Left cardiac atrium (tissue), 4 donors: Measurements from ENCODE around the gene FOXO6. TPM values are rescaled to one million over a fixed set of nuclear protein-coding genes. Genes with fewer than 3 reads are reported as not detected.
A peak's percentile ranks its signal among the peaks of the same experiment; 100 is the strongest.

Experiments used
- ATAC-seq, 2 donors: fragments of 200-7000 bp; cut with Tn5 transposase; one replicate each; pipeline ENCODE4 v1.9.1; 2020; ENCODE audit warnings: mild to moderate bottlenecking in 2 of 2, moderate library complexity in 2 of 2
- DNase-seq: peaks from one replicate; pipeline ENCODE4 v3.0.0-alpha.2; 2020
- intact Hi-C, 2 donors: fragments of 100-400 bp; cut with DNase I; formaldehyde crosslinking; loops; one replicate each; pipeline versions ENCODE4 v1.14.1 to v1.15.1; 2022 to 2023
- total RNA-seq, 2 donors: library from RNA; stranded (reverse); fragmentation: NEBNext Ultra II Directional; extraction: Animal tissue kit (Norgen Biotek cat#: 25700); gene quantifications; one replicate each; pipeline ENCODE4 v1.2.1, GENCODE V29; 2021
- donor health status: DM: no; HTN: yes; CAD: no.
- donor health status: DM: no; HTN: yes; CAD: no; lungs with severe emphysema.
- donor health status: DM: yes; HTN: yes; CAD: no.
- donor health status: Dilated cardiomyopathy.

FOXO6 gene
- total RNA-seq, 2 donors from 2014 or later: 1.8 to 2.9 TPM

GRCh38 chr1:41378222-41378621 lies 17.0 kb downstream of the FOXO6 start:
- ATAC-seq: no peak
- no peak for DNase-seq
- intact Hi-C loops: no loop called here

DNA sequence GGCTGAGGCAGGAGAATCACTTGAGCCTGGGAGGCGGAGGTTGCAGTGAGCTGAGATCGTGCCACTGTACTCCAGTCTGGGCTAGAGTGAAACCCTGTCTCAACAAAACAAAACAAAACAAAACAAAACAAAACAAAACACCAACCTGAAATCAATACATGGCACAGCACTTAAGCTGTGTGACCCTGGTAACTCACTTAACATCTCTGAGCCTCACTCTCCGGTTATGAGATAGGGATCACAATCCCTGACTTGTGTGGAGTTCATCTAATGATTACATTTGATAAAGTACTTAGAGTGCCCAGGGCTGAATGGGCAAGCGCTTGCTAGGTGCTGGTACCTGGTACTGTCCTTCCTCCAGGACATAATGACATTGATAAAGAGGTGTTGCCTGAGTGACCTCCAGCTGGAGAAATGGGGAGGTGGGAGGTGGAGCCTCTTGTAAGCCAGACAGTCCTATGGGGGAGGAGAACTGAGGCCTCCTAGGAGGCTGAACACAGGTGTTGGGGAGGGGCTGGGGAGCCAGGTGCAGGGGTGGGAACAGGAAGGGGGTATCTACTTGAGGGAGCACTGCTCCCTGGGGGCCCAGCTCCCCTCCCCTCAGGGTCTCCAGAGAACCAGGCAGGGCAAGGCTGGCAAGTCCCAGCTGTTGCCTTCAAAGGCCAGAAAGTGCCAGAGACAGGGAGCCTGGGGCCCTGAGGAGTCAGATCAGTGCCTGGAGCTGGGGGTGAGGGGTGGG lies 17.9 kb downstream of the FOXO6 start:
- intact Hi-C loops: no loop called here

DNA sequence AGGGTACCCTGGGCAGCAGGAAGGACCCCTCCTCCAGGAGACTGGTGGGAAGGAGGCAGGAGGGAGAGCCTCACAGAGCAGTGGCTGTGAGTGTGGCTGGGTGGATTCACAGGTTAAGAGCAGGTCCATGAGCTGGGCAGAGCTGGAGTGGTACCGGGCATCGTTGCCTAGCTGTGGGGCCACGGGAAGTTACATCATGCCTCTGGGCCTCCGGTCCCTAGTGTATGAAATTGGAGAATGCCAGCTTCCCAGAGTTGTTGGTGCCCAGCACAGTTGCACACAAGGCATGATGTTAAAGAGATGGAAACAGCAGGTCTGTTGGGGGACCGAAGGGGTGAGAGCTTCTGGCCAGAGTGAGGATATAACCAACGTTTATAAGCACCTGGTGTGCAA lies 18.5 kb downstream of the FOXO6 start:
- no peak for DNase-seq
- intact Hi-C loops: no loop called here
- ATAC-seq: no peak

More for the DNA sequence above, 17.9 kb downstream of the FOXO6 start:
- ATAC-seq (no peak), DNase-seq (no peak)

GRCh38 chr1:41380195-41380594 lies 19.0 kb downstream of the FOXO6 start:
- no peak for DNase-seq
- ATAC-seq: no peak
- intact Hi-C loops: no loop called here

DNA sequence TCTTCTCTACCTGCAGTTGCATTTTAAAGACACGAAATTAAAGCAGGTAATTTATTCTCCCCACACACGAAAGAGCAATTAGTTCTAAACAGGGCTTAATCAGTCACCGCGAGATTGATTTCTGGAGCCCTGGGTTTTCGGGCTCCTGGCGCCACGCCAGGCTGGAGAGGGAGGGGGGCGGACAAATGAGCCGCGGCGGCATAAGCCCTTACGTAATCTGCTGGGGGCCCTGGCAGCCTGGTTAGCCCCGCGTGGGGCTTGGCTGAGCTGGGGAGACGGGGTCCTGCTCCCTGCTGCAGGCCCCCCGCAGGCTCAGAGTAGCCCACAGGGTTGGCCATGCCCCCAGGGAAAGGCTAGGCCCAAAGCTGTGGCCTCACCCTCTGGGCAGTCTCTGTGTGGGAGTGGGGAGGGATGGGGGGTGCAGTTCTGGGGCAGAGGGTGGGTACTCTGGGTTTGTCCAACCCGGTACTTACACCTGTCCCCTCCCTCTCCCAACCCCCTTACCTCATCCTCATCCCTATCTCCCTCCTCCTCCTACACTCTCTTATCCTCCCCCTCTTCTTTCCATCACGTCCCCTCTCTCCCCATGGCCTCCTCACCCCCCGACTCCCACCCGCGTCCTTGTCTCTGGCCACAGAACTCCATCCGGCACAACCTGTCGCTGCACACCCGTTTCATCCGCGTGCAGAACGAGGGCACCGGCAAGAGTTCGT lies 19.9 kb downstream of the FOXO6 start:
- ATAC-seq (peak; percentile 36 to 44), DNase-seq (peak; percentile 70)
- intact Hi-C loops: no loop called here

GRCh38 chr1:41381692-41382479 lies 20.7 kb downstream of the FOXO6 start:
- DNase-seq (peak; percentile 72), ATAC-seq (peak; percentile 43 to 58)
- intact Hi-C loops: no loop called here

DNA sequence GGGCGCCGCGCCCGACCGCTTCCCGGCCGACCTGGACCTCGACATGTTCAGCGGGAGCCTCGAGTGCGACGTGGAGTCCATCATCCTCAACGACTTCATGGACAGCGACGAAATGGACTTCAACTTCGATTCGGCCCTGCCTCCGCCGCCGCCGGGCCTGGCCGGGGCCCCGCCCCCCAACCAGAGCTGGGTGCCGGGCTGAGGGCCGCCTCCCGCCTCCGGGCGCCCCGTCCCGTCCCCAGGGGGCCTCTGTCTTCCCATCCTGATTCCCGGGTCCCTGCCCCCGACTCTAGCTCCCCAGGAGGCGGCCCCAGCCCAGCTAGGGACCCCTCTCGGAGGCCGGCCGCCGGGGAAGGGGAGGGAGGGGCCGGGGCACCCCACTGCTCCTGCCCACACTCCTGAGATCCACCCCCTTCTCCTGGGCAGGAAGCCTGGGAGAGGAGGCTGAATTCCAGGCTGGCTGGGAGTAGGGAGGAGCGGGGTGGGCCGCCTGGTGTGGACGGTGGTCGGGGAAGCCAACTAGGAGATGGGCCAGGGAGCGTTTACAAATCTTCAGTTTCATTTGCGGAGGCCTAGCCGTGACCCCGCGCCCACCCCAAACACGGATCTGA lies 21.4 kb downstream of the FOXO6 start:
- intact Hi-C loops: no loop called here
- DNase-seq: peak; percentile 73
- peak; percentile 60 to 71 for ATAC-seq

DNA sequence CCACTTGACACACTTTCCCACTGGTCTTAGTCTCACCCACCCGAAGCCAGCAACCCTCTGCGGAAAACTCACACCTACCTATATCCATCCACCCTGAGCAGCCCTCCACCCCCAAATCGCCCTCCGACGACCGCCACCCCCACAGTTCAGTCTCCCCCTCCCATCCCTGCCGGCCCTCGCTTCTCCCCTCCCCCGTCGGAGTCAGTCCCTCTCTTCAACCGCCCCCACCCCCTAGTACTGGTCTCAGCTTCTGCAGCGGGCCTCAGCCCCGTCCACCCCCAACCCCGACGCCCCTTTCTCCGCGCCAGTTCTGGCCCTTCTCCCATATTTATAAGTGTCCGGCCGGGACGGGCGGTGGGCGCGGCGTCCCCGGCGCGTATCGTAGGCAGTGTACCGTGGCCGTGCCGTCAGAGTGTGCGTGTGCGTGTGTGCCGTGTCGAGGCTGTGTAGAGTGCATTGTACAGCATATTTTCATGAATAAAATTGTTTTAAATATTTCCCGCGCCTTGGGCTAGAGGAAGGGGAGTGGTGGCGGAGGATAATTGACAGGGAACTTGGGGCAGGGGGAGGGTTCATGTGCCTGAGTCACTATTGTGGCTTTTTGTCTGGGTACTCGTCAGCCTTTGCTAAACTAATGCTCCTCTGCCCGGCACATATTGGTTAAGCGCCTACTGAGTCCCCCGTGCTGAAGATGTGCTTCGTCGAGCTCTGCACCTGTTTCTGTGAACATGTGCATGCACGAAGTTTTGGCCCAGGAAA lies 22.0 kb downstream of the FOXO6 start:
- ATAC-seq (peak in 1 of 2 donors; percentile 0), DNase-seq (no peak)
- intact Hi-C loops: no loop called here

DNA sequence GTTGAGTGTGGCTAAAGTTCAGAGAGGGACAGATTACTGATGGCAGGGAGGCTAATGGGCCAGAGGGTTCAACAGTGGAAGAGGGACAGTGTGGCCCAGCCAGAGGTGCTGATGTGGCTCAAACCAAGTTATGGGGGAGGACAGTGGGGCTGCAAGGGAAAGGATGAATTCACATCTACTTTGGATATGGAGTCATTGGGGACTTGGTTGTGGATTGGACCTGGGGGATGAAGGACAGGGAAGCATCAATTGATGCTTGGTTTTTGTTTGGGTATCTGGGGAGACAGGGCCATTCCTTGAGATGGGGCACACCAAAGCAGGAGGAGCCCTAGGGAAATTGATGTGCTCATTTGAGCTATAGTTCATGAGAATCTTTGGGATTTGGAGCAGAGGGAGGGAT lies 23.3 kb downstream of the FOXO6 start:
- ATAC-seq (no peak), DNase-seq (no peak)
- intact Hi-C loops: no loop called here

DNA sequence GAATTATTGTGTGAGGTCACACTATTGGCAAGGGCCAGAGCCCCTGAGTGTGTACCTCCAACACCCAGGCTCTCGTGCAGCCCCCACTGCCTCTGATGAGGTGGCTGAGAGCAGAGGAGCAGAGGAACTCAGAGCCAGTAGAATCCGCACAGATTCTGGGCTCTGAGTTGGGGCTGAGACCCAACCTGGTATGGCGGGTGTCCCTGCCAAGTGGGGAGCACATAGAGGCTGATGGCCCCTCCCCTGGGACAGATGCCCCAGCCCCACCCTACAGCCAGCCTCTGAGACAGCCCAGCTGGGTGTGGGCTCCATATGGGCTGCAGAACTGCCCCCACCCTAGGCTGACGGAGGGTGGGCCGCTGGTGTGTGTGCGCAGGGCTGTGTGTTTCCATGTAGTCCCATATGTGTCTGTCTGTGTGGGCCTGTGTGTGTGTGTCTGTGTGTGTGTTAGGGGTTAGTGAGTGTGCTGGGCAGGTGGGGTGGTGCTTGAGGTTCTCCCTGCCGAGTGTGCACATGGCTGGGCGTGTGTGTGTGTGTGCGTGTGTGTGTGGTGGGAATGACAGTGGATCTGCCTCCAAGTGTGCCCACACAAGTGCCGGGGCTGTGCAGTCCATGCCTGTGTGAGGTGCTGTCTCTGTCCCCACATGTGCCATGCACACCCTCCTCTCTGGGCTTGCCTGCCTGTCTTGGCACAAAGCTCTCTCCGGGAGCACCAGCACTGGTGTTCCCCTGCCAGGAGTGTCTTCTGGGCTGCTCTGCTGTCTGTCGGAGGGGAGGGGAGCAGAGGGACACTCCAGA lies 24.4 kb downstream of the FOXO6 start:
- ATAC-seq (no peak), DNase-seq (no peak)
- intact Hi-C loops: no loop called here

GRCh38 chr1:41386196-41386663 lies 25.0 kb downstream of the FOXO6 start:
- no peak for DNase-seq
- intact Hi-C loops: no loop called here

DNA sequence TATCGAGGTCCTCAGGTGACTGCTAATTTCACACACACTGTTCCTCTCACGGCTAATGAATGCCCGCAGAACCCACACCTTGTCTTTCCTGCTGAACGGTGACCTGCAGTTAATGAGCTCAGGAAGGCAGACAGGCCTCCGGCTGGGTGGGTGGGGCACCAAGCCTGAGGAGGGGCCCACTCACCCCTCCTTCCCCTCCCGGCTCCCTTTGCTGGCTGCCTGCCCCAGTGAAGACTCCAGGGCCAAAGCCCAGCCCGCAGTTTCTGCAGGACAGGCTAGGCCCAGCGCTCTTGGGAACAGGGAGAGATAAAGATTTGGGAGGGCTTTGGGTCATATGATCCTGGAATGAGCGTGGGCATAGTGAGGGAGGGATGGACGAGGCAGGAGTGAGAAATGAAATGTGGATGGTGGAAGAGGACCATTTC lies 26.4 kb downstream of the FOXO6 start:
- ATAC-seq (peak; percentile 88 to 91), DNase-seq (peak; percentile 87)
- intact Hi-C loops: no loop called here

More at GRCh38 chr1:41386196-41386663, 25.0 kb downstream of the FOXO6 start:
- ATAC-seq: no peak

DNA sequence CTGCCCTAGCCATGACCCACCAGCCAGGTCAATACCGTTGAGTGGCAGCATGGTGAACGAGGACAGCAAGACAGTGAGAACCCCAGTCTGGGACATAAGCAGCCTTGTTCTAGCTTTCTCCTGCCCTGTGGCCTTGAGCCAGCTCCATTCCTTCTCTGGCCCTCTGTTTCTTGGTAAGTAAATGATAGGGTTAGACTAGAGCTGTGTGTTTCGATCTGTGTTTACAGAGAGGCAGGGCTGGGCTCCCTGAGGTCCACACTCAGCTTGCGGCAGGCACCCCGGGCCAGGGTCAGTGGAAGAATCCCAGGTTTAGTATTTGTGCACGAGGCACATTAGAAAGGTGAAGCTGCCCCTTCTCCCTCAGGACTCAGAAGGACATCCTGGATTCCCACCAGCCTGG lies 27.3 kb downstream of the FOXO6 start:
- DNase-seq: no peak
- intact Hi-C loops: no loop called here
- no peak for ATAC-seq

DNA sequence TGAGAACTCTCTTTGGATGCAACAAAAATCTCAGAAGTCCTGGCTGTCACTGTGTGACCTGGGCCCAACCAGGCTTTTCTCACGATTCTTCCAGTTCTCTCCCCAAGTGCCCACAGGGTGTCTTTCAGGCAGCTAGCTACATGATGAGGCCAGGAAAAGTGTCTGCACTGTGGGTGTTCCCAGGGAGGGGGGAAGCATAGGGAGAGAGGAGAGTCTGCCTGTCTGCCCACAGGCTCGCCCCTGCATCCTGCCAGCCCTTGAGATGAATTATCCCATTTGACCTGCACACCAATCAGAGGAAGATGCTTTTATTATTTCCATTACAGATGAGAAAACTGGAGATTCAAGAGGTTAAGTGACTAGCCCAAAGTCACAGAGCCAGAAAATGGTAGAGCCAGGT lies 27.8 kb downstream of the FOXO6 start:
- ATAC-seq (no peak), DNase-seq (no peak)
- intact Hi-C loops: no loop called here

DNA sequence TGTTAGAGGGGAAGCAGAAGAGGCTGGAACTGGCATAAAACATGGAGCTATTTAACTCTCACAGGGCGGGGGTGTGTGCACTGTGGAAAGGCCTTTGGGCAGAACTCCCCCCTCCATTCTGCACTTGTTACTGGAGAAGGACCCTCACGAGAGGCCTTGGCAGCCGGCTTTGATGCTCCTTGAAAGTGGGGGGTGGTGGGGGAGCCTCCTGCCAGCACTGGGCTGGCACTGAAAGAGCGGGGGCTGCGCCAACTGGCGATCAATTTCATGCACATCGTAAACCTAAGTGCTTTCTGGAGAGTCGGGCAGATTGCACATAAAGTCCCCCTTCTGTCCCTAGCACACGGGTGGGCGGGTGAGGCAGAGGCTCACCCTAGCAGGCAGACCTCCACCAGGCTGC lies 28.9 kb downstream of the FOXO6 start:
- ATAC-seq (no peak), DNase-seq (no peak)

DNA sequence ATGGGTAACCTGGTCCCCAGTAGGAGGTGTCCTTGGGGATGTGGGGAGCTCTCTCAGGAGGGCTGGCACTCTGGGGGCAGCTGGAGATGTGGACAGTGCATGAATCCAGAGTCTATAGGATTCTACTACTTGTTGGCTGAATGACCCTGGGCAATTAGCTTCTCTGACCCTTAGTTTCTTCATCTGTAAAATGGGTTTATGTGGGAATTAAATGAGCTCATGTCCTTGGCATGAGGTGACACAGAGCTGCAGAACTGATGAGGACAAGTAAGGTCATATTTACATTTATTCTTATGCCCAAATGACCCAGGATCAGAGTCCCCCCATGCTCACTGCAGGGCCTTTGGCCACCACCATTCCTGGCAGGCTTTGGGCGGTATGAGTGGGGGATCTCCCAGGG lies 29.3 kb downstream of the FOXO6 start:
- ATAC-seq (no peak), DNase-seq (no peak)
- intact Hi-C loops: no loop called here

More for the DNA sequence above, 28.9 kb downstream of the FOXO6 start:
- intact Hi-C loops: no loop called here

DNA sequence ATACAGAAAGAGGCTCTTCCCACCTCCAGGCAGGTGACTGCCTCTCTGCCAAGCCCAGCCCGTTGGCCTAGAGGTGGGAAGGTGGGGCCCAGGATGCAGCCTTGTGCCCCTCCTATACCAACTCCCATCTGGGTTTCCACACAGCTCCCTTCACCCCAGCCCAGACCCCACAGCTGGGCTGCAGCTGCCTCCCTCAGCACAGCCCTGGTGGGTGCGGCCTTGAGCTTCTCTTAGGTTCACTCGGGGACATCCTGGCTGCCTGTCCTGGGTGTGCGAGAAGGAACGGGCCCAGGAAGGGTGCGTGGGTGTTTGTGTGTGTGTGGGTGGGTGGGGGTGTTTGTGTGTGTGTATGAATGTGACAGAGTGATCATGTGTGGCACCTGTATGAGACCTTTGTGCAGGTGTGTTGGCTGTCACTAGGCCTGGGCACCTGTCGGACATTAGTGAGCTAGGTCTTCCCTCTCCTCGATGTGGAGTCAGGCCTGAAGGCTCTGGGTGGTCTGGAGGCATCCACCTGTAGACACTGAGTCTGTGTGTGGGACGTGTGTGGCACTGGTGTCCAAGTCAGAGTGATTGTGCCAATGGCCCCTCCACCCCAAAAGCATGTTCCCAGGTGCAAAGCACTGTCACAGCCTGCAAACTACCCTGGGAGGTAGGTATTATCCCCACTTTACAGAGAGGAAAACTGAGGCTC lies 30.7 kb downstream of the FOXO6 start:
- DNase-seq: no peak

More for the DNA sequence above, 30.7 kb downstream of the FOXO6 start:
- intact Hi-C loops: no loop called here
- no peak for ATAC-seq
